ENCODE data around the gene KIFAP3. TPM values are rescaled to one million over a fixed set of nuclear protein-coding genes. Genes with fewer than 3 reads are reported as not detected.

Gene KIFAP3
- total and polyA plus RNA-seq, 4 donors = 4.5 to 11.1 (median 6.9) TPM

DNA sequence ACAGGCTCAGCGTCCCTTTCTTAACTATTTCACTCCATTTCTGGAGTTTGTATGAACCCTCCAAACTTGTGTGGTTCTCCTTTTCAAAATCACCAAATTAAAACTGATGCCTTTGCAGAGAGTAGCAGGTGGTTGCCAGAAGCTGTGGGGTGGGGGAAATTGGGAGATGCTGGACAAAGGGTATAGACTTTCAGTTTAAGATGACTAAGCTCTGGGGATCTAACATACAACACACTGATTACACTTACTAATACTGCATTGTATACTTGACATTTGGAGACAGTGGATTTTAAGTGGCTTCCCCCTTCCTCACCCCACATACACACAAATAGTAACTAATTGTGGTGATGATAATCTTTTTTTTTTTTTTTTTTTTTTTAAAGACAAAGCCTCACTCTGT, 169.7 kb downstream of the KIFAP3 start:
- 90% methylated on average over 1 of the region's 1 CpG for WGBS
- peaks cover 0 to 4% (median 0%) of the 10 kb centered on the region in 4 donors for H3K4me1 ChIP-seq (ENCODE audit: control insufficient read depth in 4 of 4, insufficient read depth in 4 of 4, low read length in 3 of 4)
- no peaks in the 10 kb centered on the region for H3K9me3 ChIP-seq (ENCODE audit: control insufficient read depth in 4 of 4, low read length in 3 of 4)

DNA sequence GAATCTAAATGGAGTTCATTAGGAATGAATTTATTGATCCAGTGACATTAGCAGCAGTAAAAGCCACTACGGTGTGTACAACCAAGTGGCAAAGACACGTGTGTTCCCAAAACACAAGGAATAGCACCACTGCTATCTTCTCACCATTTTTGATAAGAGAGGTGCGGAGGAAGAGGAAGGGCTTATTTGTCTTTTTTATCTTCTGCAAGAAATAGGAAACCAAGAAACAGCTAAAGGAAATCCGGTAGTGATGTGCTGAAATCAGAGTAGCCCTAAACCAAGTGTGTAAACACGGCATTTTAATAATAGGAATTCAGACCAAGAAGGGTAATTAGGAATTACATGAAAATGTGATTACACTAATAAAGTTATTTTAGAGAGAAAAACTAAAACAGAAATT, 171.7 kb downstream of the KIFAP3 start:
- no peak overlapping the region for H3K27ac ChIP-seq (ENCODE audit: low read depth in 1 of 2, low read length in 2 of 2)
- H3K9me3 ChIP-seq (ENCODE audit: control insufficient read depth in 4 of 4, low read length in 3 of 4) = no peaks in the 10 kb centered on the region
- no peak for TF ChIP-seq FOXA1 (IDR thresholded peaks at IDR 0.05)
- TF ChIP-seq YY1 (IDR thresholded peaks at IDR 0.05) = no peak
- no peak for TF ChIP-seq RXRA (IDR thresholded peaks at IDR 0.05)
- TF ChIP-seq, protein P1, sequence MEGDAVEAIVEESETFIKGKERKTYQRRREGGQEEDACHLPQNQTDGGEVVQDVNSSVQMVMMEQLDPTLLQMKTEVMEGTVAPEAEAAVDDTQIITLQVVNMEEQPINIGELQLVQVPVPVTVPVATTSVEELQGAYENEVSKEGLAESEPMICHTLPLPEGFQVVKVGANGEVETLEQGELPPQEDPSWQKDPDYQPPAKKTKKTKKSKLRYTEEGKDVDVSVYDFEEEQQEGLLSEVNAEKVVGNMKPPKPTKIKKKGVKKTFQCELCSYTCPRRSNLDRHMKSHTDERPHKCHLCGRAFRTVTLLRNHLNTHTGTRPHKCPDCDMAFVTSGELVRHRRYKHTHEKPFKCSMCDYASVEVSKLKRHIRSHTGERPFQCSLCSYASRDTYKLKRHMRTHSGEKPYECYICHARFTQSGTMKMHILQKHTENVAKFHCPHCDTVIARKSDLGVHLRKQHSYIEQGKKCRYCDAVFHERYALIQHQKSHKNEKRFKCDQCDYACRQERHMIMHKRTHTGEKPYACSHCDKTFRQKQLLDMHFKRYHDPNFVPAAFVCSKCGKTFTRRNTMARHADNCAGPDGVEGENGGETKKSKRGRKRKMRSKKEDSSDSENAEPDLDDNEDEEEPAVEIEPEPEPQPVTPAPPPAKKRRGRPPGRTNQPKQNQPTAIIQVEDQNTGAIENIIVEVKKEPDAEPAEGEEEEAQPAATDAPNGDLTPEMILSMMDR (IDR thresholded peaks at IDR 0.05; ENCODE audit: low read depth, low read length, missing input control) = no peak
- TF ChIP-seq, protein P2, sequence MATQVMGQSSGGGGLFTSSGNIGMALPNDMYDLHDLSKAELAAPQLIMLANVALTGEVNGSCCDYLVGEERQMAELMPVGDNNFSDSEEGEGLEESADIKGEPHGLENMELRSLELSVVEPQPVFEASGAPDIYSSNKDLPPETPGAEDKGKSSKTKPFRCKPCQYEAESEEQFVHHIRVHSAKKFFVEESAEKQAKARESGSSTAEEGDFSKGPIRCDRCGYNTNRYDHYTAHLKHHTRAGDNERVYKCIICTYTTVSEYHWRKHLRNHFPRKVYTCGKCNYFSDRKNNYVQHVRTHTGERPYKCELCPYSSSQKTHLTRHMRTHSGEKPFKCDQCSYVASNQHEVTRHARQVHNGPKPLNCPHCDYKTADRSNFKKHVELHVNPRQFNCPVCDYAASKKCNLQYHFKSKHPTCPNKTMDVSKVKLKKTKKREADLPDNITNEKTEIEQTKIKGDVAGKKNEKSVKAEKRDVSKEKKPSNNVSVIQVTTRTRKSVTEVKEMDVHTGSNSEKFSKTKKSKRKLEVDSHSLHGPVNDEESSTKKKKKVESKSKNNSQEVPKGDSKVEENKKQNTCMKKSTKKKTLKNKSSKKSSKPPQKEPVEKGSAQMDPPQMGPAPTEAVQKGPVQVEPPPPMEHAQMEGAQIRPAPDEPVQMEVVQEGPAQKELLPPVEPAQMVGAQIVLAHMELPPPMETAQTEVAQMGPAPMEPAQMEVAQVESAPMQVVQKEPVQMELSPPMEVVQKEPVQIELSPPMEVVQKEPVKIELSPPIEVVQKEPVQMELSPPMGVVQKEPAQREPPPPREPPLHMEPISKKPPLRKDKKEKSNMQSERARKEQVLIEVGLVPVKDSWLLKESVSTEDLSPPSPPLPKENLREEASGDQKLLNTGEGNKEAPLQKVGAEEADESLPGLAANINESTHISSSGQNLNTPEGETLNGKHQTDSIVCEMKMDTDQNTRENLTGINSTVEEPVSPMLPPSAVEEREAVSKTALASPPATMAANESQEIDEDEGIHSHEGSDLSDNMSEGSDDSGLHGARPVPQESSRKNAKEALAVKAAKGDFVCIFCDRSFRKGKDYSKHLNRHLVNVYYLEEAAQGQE (IDR thresholded peaks at IDR 0.05) = no peak
- TF ChIP-seq FOXA2 (IDR thresholded peaks at IDR 0.05) = no peak
- no peak for TF ChIP-seq RAD21 (IDR thresholded peaks at IDR 0.05)
- no peak for TF ChIP-seq GABPA (IDR thresholded peaks at IDR 0.05 in 1 of 2, conservative IDR thresholded peaks at IDR 0.05 in 1 of 2)
- TF ChIP-seq EGR1 (IDR thresholded peaks at IDR 0.05; ENCODE audit: low read depth in 2 of 2) = no peak
- TF ChIP-seq TAF1 (conservative IDR thresholded peaks at IDR 0.05) = no peak
- no peak for TF ChIP-seq HNF4G (IDR thresholded peaks at IDR 0.05)
- TF ChIP-seq, protein P3, sequence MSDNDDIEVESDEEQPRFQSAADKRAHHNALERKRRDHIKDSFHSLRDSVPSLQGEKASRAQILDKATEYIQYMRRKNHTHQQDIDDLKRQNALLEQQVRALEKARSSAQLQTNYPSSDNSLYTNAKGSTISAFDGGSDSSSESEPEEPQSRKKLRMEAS (IDR thresholded peaks at IDR 0.05) = no peak
- no peak for TF ChIP-seq HNF4A (conservative IDR thresholded peaks at IDR 0.05)
- TF ChIP-seq, protein P4, sequence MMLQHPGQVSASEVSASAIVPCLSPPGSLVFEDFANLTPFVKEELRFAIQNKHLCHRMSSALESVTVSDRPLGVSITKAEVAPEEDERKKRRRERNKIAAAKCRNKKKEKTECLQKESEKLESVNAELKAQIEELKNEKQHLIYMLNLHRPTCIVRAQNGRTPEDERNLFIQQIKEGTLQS (IDR thresholded peaks at IDR 0.05) = no peak
- no peak for TF ChIP-seq JUND (IDR thresholded peaks at IDR 0.05)
- no peak for TF ChIP-seq NR2F2 (IDR thresholded peaks at IDR 0.05)
- peaks cover 0 to 4% (median 0%) of the 10 kb centered on the region in 4 donors for H3K4me1 ChIP-seq (ENCODE audit: control insufficient read depth in 4 of 4, insufficient read depth in 4 of 4, low read length in 3 of 4)
- WGBS = 67% methylated on average over 5 of the region's 5 CpGs
- no peaks in the 10 kb centered on the region for H3K36me3 ChIP-seq (ENCODE audit: control insufficient read depth in 4 of 4, insufficient read depth in 3 of 4, low read depth in 1 of 4, low read length in 3 of 4)
- no peaks in the 10 kb centered on the region for H3K27me3 ChIP-seq (ENCODE audit: control insufficient read depth in 4 of 4, insufficient read depth in 4 of 4, low read length in 3 of 4)
- no peak overlapping the region for H3K4me3 ChIP-seq (ENCODE audit: low read depth in 1 of 3, low read length in 3 of 3)
- no peak for DNase-seq (ENCODE audit: low spot score)
- no peak overlapping the region for H3K9ac ChIP-seq (ENCODE audit: low read depth in 1 of 2, low read length in 2 of 2)

More for the DNA sequence above, 169.7 kb downstream of the KIFAP3 start:
- Histone ChIP-seq H3K27ac (ENCODE audit: low read depth in 1 of 2, low read length in 2 of 2) (no peak overlapping the region), H3K4me3 (ENCODE audit: low read depth in 1 of 3, low read length in 3 of 3) (no peak overlapping the region), H3K27me3 (ENCODE audit: control insufficient read depth in 4 of 4, insufficient read depth in 4 of 4, low read length in 3 of 4) (no peaks in the 10 kb centered on the region), H3K36me3 (ENCODE audit: control insufficient read depth in 4 of 4, insufficient read depth in 3 of 4, low read depth in 1 of 4, low read length in 3 of 4) (no peaks in the 10 kb centered on the region), H3K9ac (ENCODE audit: low read depth in 1 of 2, low read length in 2 of 2) (no peak overlapping the region)
- no peak for DNase-seq (ENCODE audit: low spot score)
- TF ChIP-seq JUND (IDR thresholded peaks at IDR 0.05) = no peak
- TF ChIP-seq HNF4G (IDR thresholded peaks at IDR 0.05) = no peak
